GM21390 (cell line): Measurements from ENCODE around the gene WNT2.
"Not testable (repeated sequence)": the region's sequence is repeated elsewhere in the genome, so short reads cannot be mapped to it uniquely, and the experiment has no call there.

Experiments
- ATAC-seq: cut with Tn5 transposase; IDR thresholded peaks from one replicate; pipeline ENCODE4 v1.9.1; 2021; ENCODE audit not compliant: unreplicated experiment

The WNT2 gene

DNA sequence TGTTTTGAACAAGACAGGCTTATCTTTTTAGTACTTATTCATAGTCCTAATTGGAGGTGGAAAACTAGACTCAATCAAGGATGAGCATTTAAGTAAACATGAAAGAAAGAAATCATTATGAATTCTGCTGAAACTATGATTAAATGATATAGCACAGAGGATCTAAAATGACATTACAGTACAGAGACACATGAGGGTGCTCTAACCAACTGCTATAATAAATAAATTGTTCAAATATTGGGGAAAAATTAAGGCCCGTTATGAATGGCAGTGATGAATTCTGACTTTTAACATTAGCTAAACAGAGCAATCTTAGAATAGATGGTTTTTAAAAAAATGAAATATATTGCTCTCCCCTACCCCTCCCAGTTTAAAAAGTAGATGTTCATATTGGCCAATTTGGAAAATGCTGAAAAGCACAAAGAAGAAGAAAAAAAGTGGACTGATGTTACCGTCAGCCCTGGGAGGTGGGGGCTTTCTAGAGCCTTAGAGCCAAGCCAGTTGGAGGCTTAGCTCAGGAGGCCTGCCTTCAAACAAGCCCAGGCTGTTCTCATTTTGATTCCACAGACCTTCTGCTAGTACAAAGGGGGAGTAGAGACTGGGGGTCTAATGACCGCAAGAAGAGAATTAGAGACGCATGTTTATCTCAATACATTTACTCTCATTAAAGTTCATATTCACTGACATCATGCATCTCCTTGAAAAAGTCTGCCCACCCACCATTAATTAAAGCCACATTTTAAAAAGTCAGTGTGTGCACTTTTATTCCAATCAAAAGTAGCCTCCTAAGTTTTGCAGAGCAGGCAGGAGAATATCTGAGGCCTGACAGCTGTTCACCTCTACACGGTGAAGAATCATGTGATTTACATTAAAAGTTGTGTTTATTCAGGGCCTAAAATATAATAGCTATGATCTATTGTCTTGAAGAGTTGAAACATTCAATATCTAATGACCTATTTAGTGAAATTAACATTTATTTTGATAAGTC lies 10.0 kb downstream of the WNT2 start:
- ATAC-seq, result no peak

DNA sequence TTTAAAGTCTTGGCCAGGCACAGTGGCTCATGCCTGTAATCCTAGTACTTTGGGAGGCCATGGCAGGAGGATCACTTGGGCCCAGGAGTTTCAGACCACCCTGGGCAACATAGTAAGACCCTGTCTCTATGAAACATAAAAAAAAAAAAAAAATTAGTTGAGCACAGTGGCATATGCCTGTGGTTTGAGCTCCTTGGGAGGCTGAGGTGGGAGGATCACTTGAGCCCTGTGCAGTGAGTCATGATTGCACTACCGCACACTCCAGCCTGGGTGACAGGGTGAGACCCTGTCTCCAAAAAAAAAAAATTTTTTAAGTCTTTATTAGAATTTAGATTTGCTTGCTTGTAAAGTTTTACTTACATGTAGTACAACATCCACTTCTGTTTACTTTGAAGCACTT lies 14.0 kb downstream of the WNT2 start:
- ATAC-seq, result no peak

DNA sequence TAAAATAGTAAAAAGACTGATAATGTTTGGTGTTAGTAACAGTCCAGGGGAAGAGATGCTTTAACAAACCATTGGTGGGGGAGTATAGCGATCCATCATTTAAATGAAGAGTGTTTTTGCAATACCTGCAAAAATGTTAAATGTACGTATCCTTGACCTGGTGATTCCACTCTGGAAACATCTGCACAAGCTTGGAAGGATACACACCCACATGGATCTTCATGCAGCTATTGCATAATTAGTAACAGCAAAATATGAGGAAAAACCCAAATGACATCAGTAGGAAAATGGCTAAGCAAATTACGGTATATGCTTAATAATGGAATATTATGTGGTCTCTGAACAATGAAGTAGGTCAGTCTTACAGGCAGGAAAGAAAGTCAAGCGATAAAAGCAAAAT lies 20.5 kb downstream of the WNT2 start:
- no peak for ATAC-seq

DNA sequence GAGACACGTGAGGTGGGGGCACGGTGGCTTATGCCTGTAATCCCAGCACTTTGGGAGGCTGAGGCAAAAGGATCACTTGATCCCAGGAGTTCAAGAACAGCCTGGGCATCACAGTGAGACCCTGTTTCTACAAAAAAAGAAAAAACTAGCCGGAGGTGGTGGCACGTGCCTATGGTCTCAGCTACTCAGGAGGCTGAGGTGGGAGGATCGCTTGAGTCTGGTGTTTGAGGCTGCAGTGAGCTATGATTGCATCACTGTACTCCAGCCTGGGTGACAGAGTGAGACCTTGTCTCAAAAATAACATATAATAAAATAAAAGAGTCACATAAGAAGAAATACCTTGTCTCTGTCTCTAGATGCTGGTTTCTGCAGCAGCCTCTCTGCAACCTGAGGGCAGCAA lies 22.4 kb downstream of the WNT2 start:
- ATAC-seq, result not testable (repeated sequence)

DNA sequence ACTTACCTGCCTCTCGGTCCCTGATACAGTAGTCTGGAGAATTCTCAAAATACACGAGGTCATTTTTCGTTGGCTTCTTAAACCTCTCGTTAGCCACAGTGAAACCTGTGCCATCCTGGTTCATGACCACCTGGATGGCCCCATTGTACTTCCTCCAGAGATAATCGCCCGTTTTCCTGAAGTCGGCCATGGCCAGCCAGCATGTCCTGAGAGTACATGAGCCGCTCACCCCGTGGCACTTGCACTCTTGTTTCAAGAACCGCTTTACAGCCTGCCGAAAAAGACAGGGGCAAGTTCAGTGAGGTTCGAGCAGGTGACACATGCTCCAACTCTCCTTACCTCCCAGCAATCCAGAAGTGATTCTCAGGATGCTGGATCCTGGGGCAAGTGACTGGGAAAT lies 25.3 kb downstream of the WNT2 start:
- ATAC-seq, result no peak

DNA sequence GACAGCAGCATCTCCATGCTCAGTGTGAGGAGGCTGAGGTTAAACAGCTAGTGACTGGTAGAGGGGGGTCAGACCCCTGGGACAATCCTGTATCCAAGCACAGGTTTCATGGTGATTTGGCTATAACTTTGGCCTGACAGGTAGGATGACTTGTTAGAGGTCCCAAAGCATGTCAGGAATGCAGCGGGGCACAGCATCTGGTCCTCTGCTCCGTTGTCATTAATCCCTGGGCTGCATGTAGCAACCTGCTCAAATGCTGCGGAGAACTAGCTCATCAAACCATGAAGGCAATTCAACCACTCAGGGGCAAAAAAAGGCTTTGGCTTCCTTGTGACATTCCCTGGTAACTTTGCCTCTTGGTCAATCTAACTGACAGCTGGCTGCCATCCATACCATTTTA lies 26.8 kb downstream of the WNT2 start:
- ATAC-seq, result no peak

DNA sequence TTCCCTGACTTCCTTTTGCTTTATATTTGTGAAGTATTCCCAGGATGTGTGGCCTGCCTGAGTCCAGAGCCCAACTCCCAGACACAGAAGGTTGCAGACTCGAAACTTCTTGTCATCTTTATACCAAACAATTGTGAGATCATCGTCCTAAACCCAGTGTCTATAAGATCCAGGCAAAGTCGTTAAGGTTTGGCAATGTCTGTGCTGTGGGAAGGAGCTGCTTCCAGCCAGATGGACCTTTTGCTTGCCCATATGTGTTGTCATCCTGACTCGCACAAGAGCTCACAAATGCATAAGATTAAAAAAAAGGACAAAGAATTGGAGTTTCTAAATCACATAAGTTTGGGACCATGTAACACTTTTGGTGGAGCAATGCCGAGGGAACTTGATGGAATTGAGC lies 37.0 kb downstream of the WNT2 start:
- no peak for ATAC-seq

DNA sequence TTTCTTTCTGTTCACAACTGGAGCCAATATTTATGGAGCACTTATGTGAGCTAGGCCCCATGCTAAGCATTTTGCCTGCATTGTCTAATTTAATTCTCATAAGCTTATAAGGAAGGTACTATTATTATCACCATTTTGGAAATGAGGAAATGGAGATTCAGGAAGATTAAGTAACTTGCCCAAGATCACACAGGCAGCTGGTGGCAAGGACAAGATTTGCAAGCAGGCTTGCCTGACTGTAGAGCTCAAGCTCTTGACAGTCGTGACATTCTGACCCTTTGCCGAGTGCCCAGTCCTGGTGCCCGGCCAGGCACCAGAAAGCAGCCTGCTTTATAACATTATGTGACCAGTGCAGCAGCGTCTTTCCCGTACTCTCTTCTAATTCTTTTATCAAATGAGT lies 38.2 kb downstream of the WNT2 start:
- ATAC-seq, result no peak

DNA sequence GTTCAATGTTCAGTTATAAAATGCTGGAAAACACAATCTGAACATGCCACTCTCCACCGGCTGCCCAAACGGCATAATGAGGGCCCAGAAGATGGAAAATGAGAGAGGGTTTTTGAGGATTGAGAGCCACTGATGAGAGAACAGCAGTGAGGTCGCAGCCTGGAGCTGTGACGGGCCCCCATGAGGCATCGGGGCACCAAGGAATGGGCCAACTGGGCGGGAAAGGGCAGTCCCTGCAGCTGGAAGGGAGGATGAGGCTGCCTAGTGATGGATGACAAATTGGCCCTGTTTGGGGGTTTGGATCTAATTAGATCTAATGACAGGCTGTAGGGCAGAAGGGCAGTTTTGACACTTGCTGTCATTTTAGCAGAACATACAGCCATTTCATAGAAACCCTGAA lies 39.1 kb downstream of the WNT2 start:
- no peak for ATAC-seq

DNA sequence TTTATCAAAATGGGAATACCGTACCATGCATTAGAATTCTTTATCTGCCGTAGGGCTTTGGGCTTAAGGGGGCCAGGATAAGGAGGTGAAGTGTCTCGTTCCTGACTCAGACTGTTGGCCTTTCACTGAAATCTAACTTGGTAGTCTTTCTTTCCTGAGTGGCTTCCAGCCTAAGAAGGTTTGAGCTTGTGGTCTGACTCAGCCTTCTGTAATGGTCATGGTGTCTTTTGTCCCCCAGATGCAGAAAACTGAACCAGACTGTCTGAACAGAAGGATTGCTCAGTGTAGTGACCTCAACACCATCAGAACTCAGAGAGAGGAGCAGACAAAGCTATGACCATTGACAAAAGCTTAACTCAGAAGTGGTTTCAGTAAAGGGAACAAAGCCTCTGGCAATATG lies 39.5 kb downstream of the WNT2 start:
- no peak for ATAC-seq

DNA sequence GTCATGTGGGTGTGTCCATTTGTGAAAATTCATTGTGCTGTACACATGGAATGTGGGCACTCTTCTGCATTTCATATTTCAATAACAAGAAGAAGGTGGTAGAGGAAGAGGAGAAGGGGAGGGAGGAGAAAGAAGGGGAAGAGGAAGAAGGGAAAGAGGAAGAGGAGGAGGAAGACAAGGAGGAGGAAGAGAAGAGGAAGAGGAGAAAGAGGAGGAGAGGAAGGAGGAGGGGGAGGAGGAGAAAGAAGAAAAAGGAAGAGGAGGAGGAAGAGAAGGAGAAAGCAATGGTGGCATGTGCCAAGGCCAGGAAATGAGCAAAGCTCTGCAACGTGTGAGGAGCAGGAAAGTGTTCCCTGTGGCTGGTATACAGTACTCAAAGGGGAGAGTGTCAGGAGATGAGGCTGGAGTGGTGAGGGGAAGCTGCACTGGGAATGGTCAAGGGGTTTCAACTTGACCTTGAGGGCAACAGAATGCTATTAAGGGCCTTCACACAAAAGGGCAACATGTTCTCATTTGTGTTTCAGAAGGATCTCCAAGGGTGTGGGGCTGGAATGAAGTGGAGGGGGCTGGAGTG lies 40.5 kb downstream of the WNT2 start:
- no peak for ATAC-seq

DNA sequence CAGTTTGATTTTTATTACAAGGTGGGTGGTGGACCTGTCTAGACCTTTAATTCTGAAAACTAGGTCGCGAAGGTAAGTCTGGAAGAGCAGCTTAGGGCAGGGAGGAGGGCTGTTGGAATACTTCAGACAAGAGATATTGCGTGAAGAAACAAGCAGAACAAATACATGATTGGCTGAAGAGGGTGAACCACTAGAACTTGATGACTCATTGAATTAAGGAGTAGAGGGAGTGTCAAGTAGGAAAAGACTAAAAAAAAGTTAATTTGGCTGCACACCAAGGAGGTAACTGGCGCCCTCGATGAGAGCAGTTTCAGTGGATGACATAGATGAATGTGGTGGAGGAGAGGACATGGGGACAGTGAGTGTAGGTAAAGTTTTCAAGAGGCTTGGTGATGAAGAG lies 41.3 kb downstream of the WNT2 start:
- no peak for ATAC-seq

DNA sequence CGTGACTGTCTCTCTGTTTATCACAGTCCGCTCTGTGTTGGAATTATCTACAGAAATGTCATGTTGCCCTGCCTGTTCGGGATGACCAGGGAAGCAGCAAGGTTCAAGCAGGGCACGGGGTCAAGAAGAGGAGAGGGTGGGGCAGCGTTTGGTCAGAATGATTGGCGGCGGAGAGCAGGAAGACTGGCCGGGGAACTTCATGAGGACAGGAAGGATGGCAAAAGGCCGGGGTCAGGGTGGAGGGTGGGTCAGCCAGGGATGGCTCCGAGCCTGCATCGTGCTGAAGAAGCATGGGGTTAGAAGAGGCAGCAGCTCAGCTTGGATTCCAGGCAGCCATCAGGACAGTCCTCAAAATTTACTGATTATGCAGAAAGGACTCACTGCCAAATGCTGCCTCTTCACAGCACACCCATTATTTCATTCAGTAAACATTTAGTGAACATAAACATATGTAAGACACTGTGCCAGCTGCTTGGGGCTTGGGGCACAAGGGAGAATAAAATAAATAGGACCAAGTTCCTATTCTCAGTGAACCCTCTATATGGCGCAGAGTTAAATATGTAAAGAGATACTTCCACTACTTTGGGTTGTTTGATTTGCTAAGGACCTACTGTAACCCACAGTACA lies 42.8 kb downstream of the WNT2 start:
- ATAC-seq, result no peak

DNA sequence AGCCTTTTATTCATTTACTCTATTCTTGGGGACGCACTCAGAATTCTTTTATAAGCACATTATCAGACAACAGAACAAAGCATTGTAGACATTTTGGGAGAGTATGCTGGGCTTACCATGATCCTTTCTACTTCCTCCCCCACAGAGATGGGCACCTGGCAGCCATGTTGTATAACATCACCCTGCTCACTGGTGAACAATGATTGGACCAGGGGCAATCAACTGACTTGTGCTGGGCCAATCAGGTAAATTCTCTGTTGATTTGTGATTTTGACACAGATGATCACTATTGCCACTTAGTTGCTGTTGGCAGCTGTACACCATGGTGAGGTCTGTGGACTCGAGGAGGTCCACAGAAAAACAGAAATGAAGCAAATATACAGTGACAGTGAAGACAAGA lies 43.7 kb downstream of the WNT2 start:
- ATAC-seq, result no peak

DNA sequence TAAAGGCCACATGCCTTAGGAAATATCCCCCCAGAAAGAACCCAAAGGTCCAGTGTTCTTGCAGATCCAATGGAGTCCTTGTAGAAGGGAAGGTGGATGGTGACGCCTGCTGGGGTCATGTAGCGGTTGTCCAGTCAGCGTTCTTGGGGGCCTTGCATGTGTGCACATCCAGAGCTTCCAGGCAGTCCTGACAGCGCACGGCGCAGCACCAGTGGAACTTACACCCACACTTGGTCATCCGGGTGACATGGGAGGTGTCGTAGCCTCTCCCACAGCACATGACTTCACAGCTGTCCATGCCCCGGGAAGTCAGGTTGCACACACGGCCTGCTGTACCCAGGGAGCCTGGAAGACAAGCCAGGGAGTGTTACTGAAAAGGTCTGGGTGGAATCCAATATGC lies 44.8 kb downstream of the WNT2 start:
- no peak for ATAC-seq

DNA sequence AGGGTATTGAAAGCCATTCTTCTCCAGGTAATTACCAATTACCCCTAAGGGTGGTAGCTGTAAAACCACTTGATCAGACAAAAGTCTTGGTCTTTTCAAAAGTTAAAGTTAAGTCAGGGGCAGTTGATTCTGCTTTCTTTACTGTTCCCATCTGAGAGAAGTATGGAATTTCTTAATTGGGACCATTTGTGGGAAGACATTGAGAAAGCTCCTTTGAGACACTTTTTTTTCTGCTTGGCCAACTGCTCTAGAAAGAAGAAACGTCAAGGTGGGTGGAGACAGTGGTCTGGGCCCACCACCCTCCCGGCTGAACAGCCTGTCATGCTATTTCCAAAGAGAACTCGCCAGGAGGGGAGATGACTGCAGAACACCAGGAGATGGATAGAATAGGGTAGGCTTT lies 45.3 kb downstream of the WNT2 start:
- no peak for ATAC-seq

DNA sequence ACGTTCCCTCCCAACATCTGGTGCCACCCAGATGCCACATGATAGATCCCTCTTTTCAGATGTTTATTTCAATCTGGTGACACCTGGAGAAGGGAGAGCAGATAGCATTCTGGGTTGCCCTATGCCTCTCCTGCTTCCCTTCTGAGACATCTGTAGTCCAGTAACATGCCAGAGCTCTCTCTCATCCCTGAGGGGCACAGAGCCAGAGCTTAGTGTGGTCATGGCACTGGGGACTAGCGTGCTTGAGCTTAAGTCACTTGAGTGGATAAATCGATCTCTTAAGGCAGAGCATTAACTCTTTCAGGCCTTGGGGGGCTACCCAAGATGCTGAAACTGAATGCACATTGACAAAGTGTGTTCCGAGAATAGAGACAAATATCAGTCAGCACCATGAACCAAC lies 47.9 kb downstream of the WNT2 start:
- no peak for ATAC-seq

DNA sequence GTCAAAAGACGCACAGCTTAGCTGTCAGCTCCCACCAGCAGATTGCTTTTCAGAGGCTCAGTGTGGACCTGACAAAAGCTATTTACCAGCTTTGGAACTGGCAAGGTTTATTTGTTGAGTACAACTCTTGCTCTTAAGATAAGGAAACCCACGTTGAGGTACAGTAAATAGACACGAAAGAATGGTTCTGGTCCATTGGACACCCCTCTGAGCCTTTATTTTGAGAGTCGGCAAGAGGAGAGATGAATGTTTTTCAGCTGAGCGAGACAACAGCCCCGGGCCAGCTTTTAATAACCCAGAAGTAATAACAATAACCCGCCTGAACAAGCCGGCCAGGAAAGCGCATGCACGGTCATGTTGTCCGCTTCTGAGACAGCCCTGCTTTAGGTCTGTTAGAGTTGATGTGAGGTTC lies 49.0 kb downstream of the WNT2 start:
- ATAC-seq, result no peak

DNA sequence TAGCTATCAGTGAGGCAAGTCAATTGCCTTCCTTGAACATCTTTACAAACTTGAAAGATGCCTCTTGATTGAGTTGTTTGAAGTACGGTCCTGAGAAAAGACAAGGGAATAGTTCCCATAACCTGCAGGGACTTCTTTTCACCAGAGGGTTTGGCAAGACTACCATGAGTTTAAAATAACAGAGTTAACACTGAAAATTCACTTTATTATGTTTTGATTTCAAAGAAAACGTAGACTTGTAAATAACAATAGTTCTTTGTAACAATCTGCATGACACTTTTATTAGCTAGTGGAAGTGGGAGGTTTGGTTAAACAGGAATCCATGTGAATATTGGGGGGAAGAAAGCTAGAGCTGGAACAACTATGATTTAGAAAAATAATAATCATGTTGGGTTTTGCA lies 49.5 kb downstream of the WNT2 start:
- no peak for ATAC-seq

DNA sequence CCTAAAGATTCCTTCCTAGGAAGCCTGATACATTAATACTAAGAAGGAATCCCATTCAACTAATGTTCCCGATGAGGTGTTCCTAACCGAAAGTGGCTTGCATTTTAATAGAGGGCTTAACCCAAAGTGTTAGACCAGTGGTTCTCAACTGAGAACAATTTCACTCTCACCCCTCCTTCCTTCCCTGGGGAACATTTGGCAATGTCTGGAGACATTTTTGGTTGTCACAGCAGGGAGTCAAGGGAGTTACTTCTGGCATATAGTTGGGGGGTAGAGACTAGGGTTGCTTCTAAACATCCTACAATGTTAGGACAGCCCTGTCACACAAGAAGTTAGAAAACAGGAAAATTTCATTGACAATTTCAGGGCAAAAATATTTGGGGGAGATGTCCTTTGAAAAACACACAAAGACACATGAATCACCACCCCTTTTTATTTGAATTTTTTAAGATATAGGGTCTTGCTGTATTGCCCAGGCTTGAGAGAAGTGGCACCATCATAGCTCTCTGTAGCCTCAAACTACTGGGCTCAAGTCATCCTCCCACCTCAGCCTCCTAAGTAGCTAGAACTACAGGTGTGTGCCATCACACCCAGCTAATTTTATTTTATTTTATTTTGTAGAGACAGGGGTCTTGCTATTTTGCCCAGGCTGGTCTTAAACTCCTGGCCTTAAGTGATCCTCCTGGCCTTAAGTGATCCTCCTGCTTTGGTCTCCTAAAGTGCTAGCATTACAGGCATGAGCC lies 50.7 kb downstream of the WNT2 start:
- no peak for ATAC-seq

DNA sequence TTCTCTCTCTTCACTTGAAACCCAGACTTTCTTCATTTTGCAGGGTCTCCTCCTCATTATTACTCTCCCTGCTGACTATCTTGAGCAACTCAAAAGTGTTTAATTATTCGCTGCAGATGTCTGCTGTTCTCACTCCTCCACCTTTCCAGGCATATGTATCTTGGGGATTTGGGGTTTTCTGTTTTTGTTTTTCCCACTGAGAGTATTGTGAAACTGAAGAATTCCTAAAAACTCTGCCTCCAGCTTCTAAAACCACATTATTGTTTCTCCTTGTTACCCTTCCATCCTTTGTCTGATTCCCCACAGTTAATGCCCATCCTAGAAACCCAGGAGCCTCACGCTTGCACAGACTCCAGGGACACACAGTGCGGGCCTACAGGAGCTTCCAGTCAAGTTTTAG lies 51.3 kb downstream of the WNT2 start:
- no peak for ATAC-seq

DNA sequence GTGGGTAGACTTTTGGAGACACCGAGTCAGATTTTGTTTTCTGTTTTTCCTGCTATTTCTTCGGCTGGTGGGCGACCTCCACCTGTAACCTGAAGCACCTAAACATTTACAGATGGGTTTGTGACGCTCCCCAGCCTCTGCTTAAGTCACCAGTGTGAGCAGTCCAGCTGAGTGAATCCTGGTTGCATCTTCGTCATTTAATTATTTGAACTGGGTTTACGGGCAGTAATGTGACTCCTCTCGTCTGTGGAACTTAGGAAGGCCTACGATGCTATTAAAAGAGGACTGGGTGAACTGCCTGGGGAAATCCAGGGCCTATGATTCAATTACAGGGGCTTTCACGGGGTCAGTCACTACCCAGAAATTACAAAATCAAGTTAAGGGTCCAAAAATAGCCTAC lies 52.5 kb downstream of the WNT2 start:
- no peak for ATAC-seq
